Measurements from ENCODE around the gene SORBS2. TPM values are rescaled to one million over a fixed set of nuclear protein-coding genes. Genes with fewer than 3 reads are reported as not detected.

SORBS2 gene
- total and polyA plus RNA-seq, 2 donors (not counting 1 experiment from before 2014, with no cell fraction given), result 0.25 to 0.89 TPM

- H3K4me3 Mint-ChIP-seq, result no peak overlapping the region
- Histone ChIP-seq H3K4me2 (replicated peaks; ENCODE audit: low read depth, low read length, poor library complexity, severe bottlenecking) (no peak overlapping the region), H2AFZ (ENCODE audit: insufficient read depth, low read depth, low read length, poor library complexity, severe bottlenecking) (no peak overlapping the region), H3K9me3 (ENCODE audit: control extremely low read depth in 1 of 3, control insufficient read depth in 2 of 3, insufficient read depth in 1 of 3, low read length in 2 of 3) (peaks cover 0 to 5% (median 0%) of the 10 kb centered on the region in 3 donors), H3K36me3 (replicated peaks in 1 of 2; ENCODE audit: control extremely low read depth in 1 of 2, control insufficient read depth in 1 of 2, extremely low read depth in 1 of 2, insufficient read depth in 2 of 2, low read length in 1 of 2) (no peaks in the 10 kb centered on the region), H3K4me3 (ENCODE audit: control extremely low read depth in 1 of 5, extremely low read depth in 1 of 5, insufficient read depth in 1 of 5, low read depth in 2 of 5, low read length in 4 of 5) (no peak overlapping the region), H3K27me3 (replicated peaks in 1 of 4; ENCODE audit: control extremely low read depth in 1 of 4, control insufficient read depth in 3 of 4, insufficient read depth in 4 of 4, low read length in 3 of 4) (peaks cover 0 to 16% (median 0%) of the 10 kb centered on the region in 4 experiments), H3K9ac (ENCODE audit: low read length) (no peak overlapping the region), H4K20me1 (ENCODE audit: control insufficient read depth, insufficient read depth, low read length, poor library complexity, severe bottlenecking) (no peaks in the 10 kb centered on the region), H3K27ac (ENCODE audit: low read length in 2 of 2) (no peak overlapping the region), H3K79me2 (ENCODE audit: control insufficient read depth, insufficient read depth, low read length) (no peaks in the 10 kb centered on the region), H3K4me1 (ENCODE audit: control insufficient read depth in 2 of 2, insufficient read depth in 2 of 2, low read length in 2 of 2) (no peaks in the 10 kb centered on the region)
- no peak for ATAC-seq (ENCODE audit: low read depth)
- peaks cover 33% of the 10 kb centered on the region for H3K27me3 Mint-ChIP-seq
- ChIA-PET POLR2A (no interaction called here), CTCF (no interaction called here)
- 85% methylated on average over 18 of the region's 18 CpGs for WGBS (ENCODE audit: insufficient coverage)
- H3K9me3 Mint-ChIP-seq (ENCODE audit: insufficient read depth), result no peaks in the 10 kb centered on the region
- DNase-seq, result no peak
- H3K4me1 Mint-ChIP-seq, result no peaks in the 10 kb centered on the region
- TF ChIP-seq CTCF (IDR thresholded peaks at IDR 0.05), result no peak
- no peak for TF ChIP-seq EZH2 (IDR thresholded peaks at IDR 0.05; ENCODE audit: borderline replicate concordance, insufficient read depth, low read depth, low read length, poor library complexity, severe bottlenecking)
- no peak overlapping the region for H3K27ac Mint-ChIP-seq
- intact Hi-C loops (cut with micrococcal nuclease), result no loop called here
Measured at GRCh38 chr4:185712350-185713024, 99.5 kb downstream of the SORBS2 start.

- Histone ChIP-seq H3K27ac (ENCODE audit: low read length in 2 of 2) (no peak overlapping the region), H3K4me3 (ENCODE audit: control extremely low read depth in 1 of 5, extremely low read depth in 1 of 5, insufficient read depth in 1 of 5, low read depth in 2 of 5, low read length in 4 of 5) (no peak overlapping the region), H3K4me1 (ENCODE audit: control insufficient read depth in 2 of 2, insufficient read depth in 2 of 2, low read length in 2 of 2) (no peaks in the 10 kb centered on the region), H3K27me3 (replicated peaks in 1 of 4; ENCODE audit: control extremely low read depth in 1 of 4, control insufficient read depth in 3 of 4, insufficient read depth in 4 of 4, low read length in 3 of 4) (peaks cover 0 to 16% (median 0%) of the 10 kb centered on the region in 4 experiments), H3K36me3 (replicated peaks in 1 of 2; ENCODE audit: control extremely low read depth in 1 of 2, control insufficient read depth in 1 of 2, extremely low read depth in 1 of 2, insufficient read depth in 2 of 2, low read length in 1 of 2) (no peaks in the 10 kb centered on the region), H4K20me1 (ENCODE audit: control insufficient read depth, insufficient read depth, low read length, poor library complexity, severe bottlenecking) (no peaks in the 10 kb centered on the region), H3K4me2 (replicated peaks; ENCODE audit: low read depth, low read length, poor library complexity, severe bottlenecking) (no peak overlapping the region), H2AFZ (ENCODE audit: insufficient read depth, low read depth, low read length, poor library complexity, severe bottlenecking) (no peak overlapping the region), H3K9me3 (ENCODE audit: control extremely low read depth in 1 of 3, control insufficient read depth in 2 of 3, insufficient read depth in 1 of 3, low read length in 2 of 3) (peaks cover 0 to 5% (median 0%) of the 10 kb centered on the region in 3 donors), H3K79me2 (ENCODE audit: control insufficient read depth, insufficient read depth, low read length) (no peaks in the 10 kb centered on the region), H3K9ac (ENCODE audit: low read length) (no peak overlapping the region)
- ChIA-PET POLR2A (no interaction called here), CTCF (no interaction called here)
- no peak for TF ChIP-seq EZH2 (IDR thresholded peaks at IDR 0.05; ENCODE audit: borderline replicate concordance, insufficient read depth, low read depth, low read length, poor library complexity, severe bottlenecking)
- no peak for TF ChIP-seq CTCF (IDR thresholded peaks at IDR 0.05)
- DNase-seq, result no peak
- ATAC-seq (ENCODE audit: low read depth), result no peak
- peaks cover 33% of the 10 kb centered on the region for H3K27me3 Mint-ChIP-seq
- no peaks in the 10 kb centered on the region for H3K9me3 Mint-ChIP-seq (ENCODE audit: insufficient read depth)
- intact Hi-C loops (cut with micrococcal nuclease), result no loop called here
- no peaks in the 10 kb centered on the region for H3K4me1 Mint-ChIP-seq
- no peak overlapping the region for H3K27ac Mint-ChIP-seq
- H3K4me3 Mint-ChIP-seq, result no peak overlapping the region
- 95% methylated on average over 3 of the region's 4 CpGs for WGBS (ENCODE audit: insufficient coverage)
Measured at GRCh38 chr4:185711726-185712125, 100.3 kb downstream of the SORBS2 start.
